ENCODE results near the gene TNP2. TPM values are rescaled to one million over a fixed set of nuclear protein-coding genes. Genes with fewer than 3 reads are reported as not detected.

TNP2 gene
- total and polyA plus RNA-seq, 2 experiments from 2014 or later: not detected

DNA sequence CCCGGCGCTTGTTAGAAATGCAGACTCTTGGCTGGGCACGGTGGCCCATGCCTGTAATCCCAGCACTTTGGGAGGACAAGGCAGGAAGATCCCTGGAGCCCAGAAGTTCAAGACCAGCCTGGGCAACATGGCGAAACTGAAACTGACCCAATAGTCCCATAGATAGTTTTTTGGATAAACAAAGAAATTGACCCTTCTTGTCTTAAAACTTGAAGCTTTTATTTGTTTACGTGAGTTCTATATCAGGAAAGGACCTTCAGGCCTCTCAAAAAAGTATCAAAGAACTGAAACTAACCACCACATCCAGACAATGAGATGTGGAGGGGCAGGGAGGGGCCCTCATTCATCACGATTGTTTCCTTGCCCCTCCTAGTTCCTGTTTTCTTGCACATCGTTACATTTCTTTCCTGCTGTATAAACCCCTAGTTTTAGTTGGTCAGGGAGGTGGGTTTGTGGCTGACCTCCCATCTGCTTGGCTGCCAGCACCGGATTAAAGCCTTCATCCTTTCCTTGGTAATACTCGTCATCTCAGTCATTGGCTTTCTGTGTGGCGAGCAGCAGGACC is 42.0 kb upstream of the TNP2 start:
- no peaks in the 10 kb centered on the region for H3K36me3 Mint-ChIP-seq (ENCODE audit: low read depth)

More for the DNA sequence above, 42.0 kb upstream of the TNP2 start:
- Histone ChIP-seq H3K27ac (ENCODE audit: low read depth) (no peak overlapping the region), H3F3A (replicated peaks; ENCODE audit: low read depth) (peaks cover 32% of the 10 kb centered on the region), H4K20me1 (replicated peaks; ENCODE audit: insufficient read depth) (no peaks in the 10 kb centered on the region), H3K4me2 (no peak overlapping the region), H3K9me2 (ENCODE audit: insufficient read depth) (no peaks in the 10 kb centered on the region; the same call in 1 of the 2 replicates), H3K79me2 (replicated peaks; ENCODE audit: insufficient read depth) (no peaks in the 10 kb centered on the region), H3K4me1 (ENCODE audit: insufficient read depth) (peaks cover 38% of the 10 kb centered on the region), H3K27me3 (ENCODE audit: insufficient read depth) (no peaks in the 10 kb centered on the region), H3K4me3 (no peak overlapping the region), H2AFZ (no peak overlapping the region), H3K36me3 (ENCODE audit: insufficient read depth) (no peaks in the 10 kb centered on the region; the same call in 1 of the 2 replicates)
- H3K27me3 Mint-ChIP-seq (ENCODE audit: insufficient read depth, low read depth, poor library complexity): peaks cover 12% of the 10 kb centered on the region
- TF ChIP-seq EZH2phosphoT487 (IDR thresholded peaks at IDR 0.05; ENCODE audit: unreplicated experiment): no peak
- no peak for TF ChIP-seq STAT1 (IDR thresholded peaks at IDR 0.05; ENCODE audit: unreplicated experiment)
- TF ChIP-seq REST (IDR thresholded peaks at IDR 0.05; ENCODE audit: unreplicated experiment): no peak
- TF ChIP-seq JUNB (IDR thresholded peaks at IDR 0.05; ENCODE audit: unreplicated experiment): no peak
- TF ChIP-seq ZNF331 (CRISPR knock-in tag; IDR thresholded peaks at IDR 0.05; ENCODE audit: low read depth): no peak
- no peak for TF ChIP-seq ZNF114 (CRISPR knock-in tag; IDR thresholded peaks at IDR 0.05)
- TF ChIP-seq POLR2AphosphoS5 (IDR thresholded peaks at IDR 0.05; ENCODE audit: low read depth): no peak
- TF ChIP-seq ZNF462 (CRISPR knock-in tag; IDR thresholded peaks at IDR 0.05): no peak
- TF ChIP-seq EZH2 (IDR thresholded peaks at IDR 0.05; ENCODE audit: low read depth, unreplicated experiment): no peak
- no peak for TF ChIP-seq NANOG (IDR thresholded peaks at IDR 0.05; ENCODE audit: borderline replicate concordance)
- TF ChIP-seq, protein P1, sequence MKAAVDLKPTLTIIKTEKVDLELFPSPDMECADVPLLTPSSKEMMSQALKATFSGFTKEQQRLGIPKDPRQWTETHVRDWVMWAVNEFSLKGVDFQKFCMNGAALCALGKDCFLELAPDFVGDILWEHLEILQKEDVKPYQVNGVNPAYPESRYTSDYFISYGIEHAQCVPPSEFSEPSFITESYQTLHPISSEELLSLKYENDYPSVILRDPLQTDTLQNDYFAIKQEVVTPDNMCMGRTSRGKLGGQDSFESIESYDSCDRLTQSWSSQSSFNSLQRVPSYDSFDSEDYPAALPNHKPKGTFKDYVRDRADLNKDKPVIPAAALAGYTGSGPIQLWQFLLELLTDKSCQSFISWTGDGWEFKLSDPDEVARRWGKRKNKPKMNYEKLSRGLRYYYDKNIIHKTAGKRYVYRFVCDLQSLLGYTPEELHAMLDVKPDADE (IDR thresholded peaks at IDR 0.05): no peak
- TF ChIP-seq CREB1 (CRISPR knock-in tag; IDR thresholded peaks at IDR 0.05; ENCODE audit: low read depth): no peak
- TF ChIP-seq, protein P2, sequence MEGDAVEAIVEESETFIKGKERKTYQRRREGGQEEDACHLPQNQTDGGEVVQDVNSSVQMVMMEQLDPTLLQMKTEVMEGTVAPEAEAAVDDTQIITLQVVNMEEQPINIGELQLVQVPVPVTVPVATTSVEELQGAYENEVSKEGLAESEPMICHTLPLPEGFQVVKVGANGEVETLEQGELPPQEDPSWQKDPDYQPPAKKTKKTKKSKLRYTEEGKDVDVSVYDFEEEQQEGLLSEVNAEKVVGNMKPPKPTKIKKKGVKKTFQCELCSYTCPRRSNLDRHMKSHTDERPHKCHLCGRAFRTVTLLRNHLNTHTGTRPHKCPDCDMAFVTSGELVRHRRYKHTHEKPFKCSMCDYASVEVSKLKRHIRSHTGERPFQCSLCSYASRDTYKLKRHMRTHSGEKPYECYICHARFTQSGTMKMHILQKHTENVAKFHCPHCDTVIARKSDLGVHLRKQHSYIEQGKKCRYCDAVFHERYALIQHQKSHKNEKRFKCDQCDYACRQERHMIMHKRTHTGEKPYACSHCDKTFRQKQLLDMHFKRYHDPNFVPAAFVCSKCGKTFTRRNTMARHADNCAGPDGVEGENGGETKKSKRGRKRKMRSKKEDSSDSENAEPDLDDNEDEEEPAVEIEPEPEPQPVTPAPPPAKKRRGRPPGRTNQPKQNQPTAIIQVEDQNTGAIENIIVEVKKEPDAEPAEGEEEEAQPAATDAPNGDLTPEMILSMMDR (conservative IDR thresholded peaks at IDR 0.05; ENCODE audit: low read depth in 2 of 2): no peak
- DNase-seq (ENCODE audit: low spot score) (no peak), ATAC-seq (no peak)
- no peaks in the 10 kb centered on the region for H3K9me3 Mint-ChIP-seq
- H3K27ac Mint-ChIP-seq: no peak overlapping the region
- H3K4me3 Mint-ChIP-seq: no peak overlapping the region
- peaks cover 42% of the 10 kb centered on the region for H3K4me1 Mint-ChIP-seq
